GM12872 (cell line): ENCODE results near the gene ST3GAL3.

ENCODE experiments used
- CTCF ChIP-seq: IDR thresholded peaks from 3 replicates; pipeline ENCODE4 v1.5.1; 2011; ENCODE audit warnings: low read depth, mild to moderate bottlenecking, low read length, moderate library complexity; ENCODE audit not compliant: insufficient read depth

Gene ST3GAL3

GRCh38 chr1:43870306-43870705, 163.0 kb downstream of the ST3GAL3 start:
- no peak for TF ChIP-seq CTCF

GRCh38 chr1:43871181-43871910, 164.0 kb downstream of the ST3GAL3 start:
- TF ChIP-seq CTCF, result no peak

DNA sequence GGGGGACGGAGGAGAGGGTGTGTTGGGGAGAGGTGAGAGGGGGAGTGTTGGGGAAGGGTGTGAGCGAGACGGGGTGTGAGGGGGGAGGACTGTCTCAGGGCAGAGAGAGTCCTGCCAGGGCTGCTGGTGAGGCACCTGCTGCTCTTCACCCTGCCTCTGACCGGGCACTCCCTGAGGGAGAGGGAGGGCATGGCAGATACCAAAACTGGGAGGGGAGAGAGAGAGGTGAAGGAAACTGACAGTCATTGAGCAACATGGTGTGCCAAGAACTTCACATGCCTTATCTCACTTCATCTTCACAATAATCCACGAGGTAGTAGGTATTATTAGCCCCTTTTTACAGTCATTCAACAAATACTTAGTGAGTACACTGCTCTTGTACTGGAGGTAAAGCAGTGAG, 164.9 kb downstream of the ST3GAL3 start:
- no peak for TF ChIP-seq CTCF

DNA sequence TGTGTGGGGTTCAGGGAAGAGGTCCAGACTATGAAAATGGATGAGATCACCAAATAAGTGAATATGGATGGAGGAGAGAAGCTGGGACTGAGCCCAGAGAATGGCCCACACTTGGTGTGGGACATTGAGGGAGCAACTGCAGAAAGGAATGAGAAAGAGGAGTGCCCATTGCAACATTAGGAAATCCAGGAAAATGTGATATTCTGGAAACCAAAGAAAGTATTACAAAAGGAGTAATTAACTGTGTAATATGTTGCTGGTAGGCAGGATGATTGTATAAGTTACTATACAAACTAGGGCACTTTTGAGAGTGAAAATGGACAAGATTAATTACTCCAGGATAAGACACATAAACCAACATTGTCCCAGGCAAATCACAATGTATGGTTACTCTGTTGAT, 166.5 kb downstream of the ST3GAL3 start:
- TF ChIP-seq CTCF, result no peak

GRCh38 chr1:43874716-43875115, 167.4 kb downstream of the ST3GAL3 start:
- no peak for TF ChIP-seq CTCF

- TF ChIP-seq CTCF, result no peak
Observed at GRCh38 chr1:43875331-43875730, 168.0 kb downstream of the ST3GAL3 start.

DNA sequence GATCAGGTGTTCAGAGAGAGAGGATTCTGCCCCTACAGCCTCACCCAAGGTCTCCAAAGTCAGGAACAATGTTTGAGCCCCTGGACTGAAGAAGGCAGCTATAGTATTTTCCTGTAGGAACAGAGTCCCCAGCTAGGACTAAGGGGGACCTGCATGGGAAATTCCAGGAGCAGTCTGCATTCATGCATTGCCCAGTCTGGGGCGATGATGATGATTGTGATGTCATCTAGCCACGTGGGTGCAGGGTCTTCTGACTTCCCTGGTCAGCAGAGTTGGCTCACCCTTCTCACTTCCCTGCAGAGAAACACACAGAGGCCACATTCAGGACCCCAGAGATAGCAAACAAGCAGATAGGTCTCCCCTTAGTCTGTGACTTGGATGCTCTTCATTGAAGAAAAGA, 169.8 kb downstream of the ST3GAL3 start:
- no peak for TF ChIP-seq CTCF
